Colon (tissue), 2 donors: ENCODE results near the gene FBXL3.
"Not testable (repeated sequence)": the region's sequence is repeated elsewhere in the genome, so short reads cannot be mapped to it uniquely, and the experiment has no call there.

Experiments
- FAIRE-seq: peaks from 2 replicates; lab custom pipeline; 2012; peaks lifted over from hg19 to GRCh38; lab: Jason Lieb, UNC
- donor health status: control.
- donor health status: control.

Gene FBXL3

GRCh38 chr13:76982061-76982460 lies 44.9 kb downstream of the FBXL3 start:
- no peak for FAIRE-seq

DNA sequence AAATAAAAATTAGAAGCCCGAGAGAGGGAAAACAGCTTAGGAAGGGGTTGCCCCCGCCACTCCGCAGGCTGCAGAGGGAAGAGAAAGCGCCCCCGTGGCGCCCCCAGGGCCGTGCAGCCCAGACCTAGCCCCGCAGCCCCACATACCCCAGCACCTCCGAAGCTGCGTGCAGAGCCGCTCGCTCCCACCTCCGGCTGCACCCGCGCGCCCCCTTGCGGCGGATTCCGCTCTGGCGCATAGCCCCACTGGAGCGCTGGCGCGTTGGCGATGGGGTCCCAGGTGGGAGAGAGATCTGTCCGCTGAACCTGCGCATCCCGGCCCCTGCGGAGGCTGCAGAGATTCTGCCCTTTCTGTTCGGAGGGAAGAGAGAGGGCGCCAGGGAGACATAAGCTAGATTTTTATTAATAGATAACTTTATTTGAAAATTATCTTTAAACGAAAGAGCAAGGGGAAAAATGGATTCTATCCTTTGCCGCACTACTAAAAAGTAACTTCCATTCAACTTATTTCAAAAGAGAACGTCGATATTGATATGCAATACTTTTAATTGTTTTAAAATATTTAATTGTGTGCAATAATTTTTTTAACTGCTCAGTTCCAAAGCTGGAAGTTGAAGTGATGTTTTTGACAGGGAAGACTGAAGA lies 46.8 kb downstream of the FBXL3 start:
- no peak for FAIRE-seq

GRCh38 chr13:76976929-76977328 lies 50.0 kb downstream of the FBXL3 start:
- FAIRE-seq: no peak

DNA sequence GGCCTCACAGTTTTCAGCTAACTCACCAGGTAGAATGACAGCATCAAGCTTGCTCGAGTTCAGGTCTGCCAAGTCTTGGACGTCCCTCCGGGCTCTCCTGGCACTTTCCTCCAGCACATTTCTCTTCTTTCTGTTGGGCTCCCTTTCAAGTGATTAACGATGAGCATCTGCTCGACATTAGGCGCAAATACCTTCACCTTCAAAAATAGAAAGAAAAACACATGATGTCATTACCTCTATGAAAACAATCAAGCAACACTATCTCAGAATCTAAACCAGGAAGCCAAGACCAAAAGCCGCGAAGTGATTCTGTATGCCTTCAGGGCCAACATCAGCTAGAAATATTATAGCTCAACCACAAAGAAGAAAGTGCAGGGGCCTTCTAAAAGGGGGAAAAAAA lies 50.5 kb downstream of the FBXL3 start:
- no peak for FAIRE-seq

GRCh38 chr13:76975863-76976262 lies 51.1 kb downstream of the FBXL3 start:
- no peak for FAIRE-seq

DNA sequence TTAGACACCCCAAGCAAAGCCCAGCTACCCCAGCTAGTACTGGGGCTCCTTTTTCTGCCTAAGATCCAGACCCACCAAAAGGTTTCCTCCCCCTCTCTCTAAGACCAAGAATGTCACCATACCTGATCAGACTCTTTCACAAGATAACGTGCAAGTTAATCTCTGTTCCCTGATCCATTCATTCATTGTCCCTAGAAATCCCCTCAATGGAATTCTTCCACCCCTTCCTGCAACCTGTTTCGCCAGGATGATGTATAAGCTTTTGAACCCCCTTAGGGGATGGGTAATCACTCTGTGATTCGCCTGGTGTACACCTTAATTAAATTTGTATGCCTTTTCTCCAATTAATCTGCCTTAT lies 52.4 kb downstream of the FBXL3 start:
- FAIRE-seq: no peak

- no peak for FAIRE-seq
These were observed 52.9 kb downstream of the FBXL3 start for GRCh38 chr13:76973920-76974617.

DNA sequence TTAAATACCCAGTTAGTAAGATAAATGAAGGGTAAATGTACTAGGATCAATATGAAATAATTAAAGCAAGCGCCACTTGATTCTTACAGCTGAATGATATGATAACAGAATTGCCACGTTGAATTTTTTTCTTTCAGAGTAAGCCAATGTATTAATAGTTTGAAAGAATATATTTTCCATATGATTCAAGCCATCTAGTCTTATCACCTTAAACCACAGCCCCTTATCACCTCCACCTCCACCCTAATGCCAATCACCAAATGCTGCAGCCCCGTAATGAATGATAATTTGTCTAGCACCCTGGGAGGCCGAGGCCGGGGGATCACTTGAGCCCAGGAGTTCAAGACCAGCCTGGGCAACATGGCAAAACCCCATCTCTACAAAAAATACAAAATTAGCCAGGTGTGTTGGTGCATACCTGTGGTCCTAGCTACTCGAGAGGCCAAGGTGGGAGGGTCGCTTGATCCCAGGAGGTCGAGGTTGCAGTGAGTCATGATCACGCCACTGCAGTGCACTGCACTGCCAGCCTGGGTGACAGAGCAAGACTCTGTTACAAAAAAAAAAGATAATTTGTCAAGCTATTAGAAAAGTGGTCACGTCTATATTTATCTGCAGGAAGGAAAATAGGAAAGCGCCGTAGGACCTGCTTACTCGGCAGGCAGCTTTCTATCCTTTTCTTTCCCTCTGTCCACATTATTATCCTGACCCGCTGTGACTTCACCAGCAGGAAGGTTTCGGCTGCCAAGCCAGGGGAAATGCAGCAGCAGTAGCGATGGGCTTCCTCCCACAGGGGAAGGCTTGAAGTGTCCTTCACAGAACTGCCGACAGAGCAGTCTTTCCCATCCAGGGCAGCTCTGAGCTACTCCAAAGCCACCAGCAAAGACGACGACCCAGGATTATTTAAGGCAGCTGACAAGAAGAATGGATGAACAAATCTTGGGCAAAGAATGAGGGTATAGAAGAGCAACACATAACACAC lies 54.8 kb downstream of the FBXL3 start:
- FAIRE-seq: no peak

- no peak for FAIRE-seq
These were observed 55.7 kb downstream of the FBXL3 start for GRCh38 chr13:76971215-76971614.

DNA sequence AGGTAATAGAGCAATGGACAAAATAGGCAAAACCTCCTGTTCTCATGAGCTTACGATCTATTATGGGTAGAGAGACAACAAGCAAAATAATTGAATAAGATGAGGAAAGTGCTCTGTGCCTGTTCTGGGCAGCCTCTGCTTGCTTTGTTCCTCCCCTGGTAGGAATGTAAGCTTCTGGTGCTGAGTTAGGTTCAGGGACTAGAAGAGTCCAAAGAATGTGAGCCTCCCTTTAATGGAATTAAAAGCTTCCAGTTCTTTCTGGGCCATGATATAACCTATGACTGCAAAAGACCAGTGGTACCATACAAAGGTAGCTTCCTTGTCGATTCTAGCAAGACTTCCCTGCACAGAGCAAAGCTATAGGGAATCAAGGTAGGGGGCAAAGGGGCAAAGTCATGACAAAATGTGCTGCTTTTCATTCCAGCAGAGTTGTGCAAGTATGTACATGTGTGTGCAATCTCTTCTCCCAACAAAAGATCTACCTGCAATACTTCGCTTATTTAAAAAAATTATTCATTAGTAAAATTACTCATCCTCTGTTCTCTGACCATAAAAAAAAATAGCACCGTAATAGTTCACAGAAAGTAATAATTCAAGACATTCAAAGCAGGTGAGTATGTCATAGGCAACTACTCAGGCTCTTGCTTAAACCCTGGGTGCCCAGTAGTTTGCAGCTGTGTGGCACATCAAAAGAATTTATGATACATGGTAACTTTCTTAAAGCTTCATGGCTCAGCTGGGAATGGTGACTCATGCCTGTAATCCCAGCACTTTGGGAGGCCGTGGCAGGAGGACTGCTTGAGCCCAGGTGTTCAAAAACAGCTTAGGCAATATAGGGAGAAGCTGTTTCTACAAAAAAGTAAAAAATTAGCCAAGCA lies 57.2 kb downstream of the FBXL3 start:
- no peak for FAIRE-seq

DNA sequence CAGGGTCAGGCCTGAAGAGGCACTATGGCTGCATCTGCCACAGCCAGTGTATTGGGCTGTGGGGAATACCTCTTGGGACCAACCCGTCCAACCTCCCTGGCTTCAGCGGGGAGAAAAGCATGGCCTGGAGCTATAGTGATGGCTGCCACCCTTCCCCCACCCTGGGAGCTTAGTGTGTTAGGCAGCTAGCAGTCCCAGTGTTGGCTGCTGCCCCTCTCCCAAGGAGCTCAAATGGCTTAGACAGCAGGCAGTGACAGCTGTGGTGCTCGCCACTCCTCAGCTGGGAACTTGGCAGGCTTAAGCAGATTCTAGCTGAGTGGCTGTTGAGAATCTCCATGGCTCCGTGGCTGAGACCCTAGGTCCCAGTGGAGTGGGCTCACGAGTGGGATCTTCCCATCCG lies 58.9 kb downstream of the FBXL3 start:
- no peak for FAIRE-seq

GRCh38 chr13:76967031-76967430 lies 59.9 kb downstream of the FBXL3 start:
- FAIRE-seq: no peak

GRCh38 chr13:76965759-76966421 lies 61.1 kb downstream of the FBXL3 start:
- FAIRE-seq: no peak

- not testable (repeated sequence) for FAIRE-seq
These were observed 67.2 kb downstream of the FBXL3 start for GRCh38 chr13:76959734-76960133.

DNA sequence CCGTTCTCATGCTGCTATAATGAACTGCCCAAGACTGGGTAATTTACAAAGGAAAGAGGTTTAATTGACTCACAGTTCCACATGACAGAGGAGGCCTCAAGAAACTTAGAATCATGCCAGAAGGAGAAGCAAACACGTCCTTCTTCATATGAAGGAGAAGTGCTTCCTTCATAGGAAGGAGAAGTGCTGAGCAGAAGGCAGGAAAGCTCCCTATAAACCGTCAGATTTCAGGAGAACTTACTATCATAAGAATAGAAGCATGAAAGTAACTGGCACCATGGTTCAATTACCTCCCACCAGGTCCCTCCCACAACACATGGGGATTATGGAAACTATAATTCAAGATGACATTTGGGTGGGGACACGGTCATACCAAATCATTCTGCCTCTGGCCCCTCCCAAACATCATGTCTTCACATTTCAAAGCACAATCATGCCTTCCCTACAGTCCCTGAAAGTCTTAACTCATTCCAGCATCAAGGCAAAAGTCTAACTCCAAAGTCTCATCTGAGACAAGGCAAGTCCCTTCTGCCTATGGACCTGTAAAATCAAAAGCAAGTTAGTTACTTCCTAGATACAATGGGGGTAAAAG lies 68.0 kb downstream of the FBXL3 start:
- no peak for FAIRE-seq

DNA sequence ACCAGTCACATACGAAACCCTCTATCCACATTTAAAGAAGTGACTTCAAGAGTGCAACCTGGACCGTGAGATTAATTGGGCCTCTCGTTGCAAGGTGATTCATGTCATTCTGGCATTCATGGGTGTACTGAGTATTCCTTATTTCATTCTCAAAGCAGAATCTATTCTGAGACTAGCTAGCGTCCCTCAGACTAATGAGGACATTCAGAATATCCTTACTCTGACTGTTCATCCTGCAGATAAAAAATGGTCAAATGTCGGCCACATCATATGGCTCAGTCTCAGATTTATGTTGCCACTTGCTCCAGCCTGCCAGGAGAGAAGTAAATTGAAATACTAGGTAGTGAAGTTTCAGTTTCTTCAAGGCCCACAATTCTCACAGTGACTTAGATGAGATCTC lies 71.3 kb downstream of the FBXL3 start:
- FAIRE-seq: no peak
